ENCODE data around the gene RDH11.

DNA sequence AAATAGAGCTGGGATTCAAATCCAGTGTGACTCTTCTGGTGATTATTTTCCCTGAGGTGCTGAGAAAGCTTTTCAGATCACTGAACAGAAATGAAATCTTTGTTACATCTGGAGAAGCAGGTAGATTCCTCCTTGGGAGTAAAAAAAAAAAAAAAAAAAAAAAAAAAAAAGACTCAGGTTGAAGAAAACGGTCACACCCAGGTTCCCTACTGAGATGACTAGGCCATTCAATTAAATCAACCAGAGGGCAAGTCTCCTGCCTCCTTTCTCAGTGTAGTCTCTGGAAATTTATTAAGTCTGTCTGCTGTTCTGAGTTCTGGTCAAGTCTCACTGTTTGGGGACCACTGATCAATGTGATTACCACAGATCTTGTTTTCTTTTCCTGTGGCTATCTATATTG is 51.9 kb downstream of the RDH11 start:
- no peak for TF ChIP-seq TAF1 (IDR thresholded peaks at IDR 0.05; ENCODE audit: borderline replicate concordance, low read depth, low read length)
- TF ChIP-seq POLR2A (IDR thresholded peaks at IDR 0.05; ENCODE audit: low read depth, low read length), result no peak

Measured in GM12892 (cell line).